ENCODE measurements around the gene PGAM5. TPM values are rescaled to one million over a fixed set of nuclear protein-coding genes. Genes with fewer than 3 reads are reported as not detected.

PGAM5 gene
- total RNA-seq, 3 donors from 2014 or later (not counting 1 experiment from before 2014, with no cell fraction given), result 19.7 to 30.2 (median 21.9) TPM

DNA sequence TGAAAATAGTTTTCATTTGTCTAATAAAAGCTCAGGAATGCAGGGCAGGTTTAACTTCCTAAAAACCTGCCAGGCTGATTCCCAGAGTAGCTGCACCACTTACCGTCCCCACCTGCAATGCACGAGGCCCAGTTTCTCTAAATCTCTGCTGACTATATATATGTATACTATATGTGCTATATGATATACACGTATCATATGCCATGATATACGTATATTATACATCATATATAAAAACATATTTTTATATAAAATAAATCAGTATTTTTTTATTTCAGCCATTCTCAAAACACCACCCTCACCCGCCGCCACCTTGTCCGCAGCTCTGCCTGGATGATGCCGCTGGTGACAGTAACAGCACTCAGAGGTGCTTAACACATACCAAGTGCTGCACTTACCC is 48.7 kb downstream of the PGAM5 start:
- H3K27ac Mint-ChIP-seq, result peak overlapping the region in 1 of 2 donors; percentile 95
- Histone ChIP-seq H3K27ac (ENCODE audit: low read length) (no peak overlapping the region), H3K36me3 (ENCODE audit: control insufficient read depth, insufficient read depth, low read length) (peaks cover 7% of the 10 kb centered on the region), H3K27me3 (ENCODE audit: control insufficient read depth, insufficient read depth, low read length) (no peaks in the 10 kb centered on the region), H3K9me3 (ENCODE audit: control insufficient read depth, insufficient read depth, low read length) (no peaks in the 10 kb centered on the region), H3K4me3 (ENCODE audit: low read length) (no peak overlapping the region), H3K4me1 (ENCODE audit: control insufficient read depth, insufficient read depth, low read length) (peaks cover 22% of the 10 kb centered on the region)
- H3K9me3 Mint-ChIP-seq, result no peaks in the 10 kb centered on the region
- TF ChIP-seq, protein P1, sequence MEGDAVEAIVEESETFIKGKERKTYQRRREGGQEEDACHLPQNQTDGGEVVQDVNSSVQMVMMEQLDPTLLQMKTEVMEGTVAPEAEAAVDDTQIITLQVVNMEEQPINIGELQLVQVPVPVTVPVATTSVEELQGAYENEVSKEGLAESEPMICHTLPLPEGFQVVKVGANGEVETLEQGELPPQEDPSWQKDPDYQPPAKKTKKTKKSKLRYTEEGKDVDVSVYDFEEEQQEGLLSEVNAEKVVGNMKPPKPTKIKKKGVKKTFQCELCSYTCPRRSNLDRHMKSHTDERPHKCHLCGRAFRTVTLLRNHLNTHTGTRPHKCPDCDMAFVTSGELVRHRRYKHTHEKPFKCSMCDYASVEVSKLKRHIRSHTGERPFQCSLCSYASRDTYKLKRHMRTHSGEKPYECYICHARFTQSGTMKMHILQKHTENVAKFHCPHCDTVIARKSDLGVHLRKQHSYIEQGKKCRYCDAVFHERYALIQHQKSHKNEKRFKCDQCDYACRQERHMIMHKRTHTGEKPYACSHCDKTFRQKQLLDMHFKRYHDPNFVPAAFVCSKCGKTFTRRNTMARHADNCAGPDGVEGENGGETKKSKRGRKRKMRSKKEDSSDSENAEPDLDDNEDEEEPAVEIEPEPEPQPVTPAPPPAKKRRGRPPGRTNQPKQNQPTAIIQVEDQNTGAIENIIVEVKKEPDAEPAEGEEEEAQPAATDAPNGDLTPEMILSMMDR (IDR thresholded peaks at IDR 0.05), result no peak
- H3K36me3 Mint-ChIP-seq, result no peaks in the 10 kb centered on the region
- no peak for DNase-seq
- peaks cover 17 to 19% of the 10 kb centered on the region in 2 donors for H3K4me1 Mint-ChIP-seq
- 96% methylated on average over 4 of the region's 8 CpGs for WGBS (ENCODE audit: insufficient coverage)
- H3K4me3 Mint-ChIP-seq, result no peak overlapping the region
- intact Hi-C loops (cut with micrococcal nuclease), result no loop called here
- no peak for ATAC-seq
- H3K27me3 Mint-ChIP-seq (ENCODE audit: low read depth in 2 of 2), result no peaks in the 10 kb centered on the region

DNA sequence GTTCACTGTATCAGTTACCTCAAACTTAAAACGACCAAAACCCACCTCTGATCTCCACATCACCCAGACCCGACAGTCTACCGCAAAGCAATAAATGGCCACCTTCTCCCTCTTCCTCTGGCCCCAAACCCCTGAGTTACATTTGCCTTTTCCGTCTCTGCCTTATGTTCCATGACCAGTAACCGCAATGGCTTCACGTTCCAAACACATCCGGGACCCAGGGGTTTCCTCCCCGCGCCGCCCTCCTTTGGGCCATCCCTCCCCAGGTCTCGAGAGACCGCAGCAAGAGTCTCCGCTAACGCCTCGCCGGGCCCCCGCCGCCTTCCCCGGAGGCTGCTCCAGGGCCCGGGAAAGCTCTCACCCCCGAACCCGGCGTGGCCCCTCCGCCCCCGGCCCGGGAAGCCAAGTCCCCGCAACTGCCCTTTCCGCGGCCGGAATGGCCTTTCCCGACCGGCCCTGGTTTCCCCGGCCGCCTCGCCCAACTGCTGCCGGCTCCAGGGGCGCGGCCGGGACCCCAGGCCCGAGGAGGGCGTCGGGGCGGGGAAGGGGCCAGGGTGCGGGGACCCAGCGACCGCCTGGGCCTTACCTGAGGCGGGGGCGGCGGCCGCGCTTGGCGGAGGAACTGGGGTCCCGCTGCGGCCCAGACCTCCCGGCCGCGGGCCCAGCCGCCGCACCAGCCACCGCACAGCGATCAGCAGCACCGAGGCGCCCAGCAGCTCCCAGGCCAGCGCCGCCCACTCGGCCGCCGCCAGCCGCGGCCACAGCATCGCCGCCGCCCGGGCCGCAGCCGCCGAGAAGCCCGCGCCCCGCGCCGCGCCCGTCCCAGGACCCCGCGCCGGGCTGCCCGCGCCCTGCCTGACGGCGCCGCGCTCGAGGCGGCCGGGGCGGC is 50.6 kb downstream of the PGAM5 start, which contains the start of gene ANKLE2:
Gene ANKLE2 (minus strand): TSS at position 801 of the 889 bp plus-strand sequence. CDS start 34 bp downstream, at position 767.
- Histone ChIP-seq H3K36me3 (ENCODE audit: control insufficient read depth, insufficient read depth, low read length) (no peaks in the 10 kb centered on the region), H3K4me1 (ENCODE audit: control insufficient read depth, insufficient read depth, low read length) (peaks cover 32% of the 10 kb centered on the region), H3K27ac (ENCODE audit: low read length) (peak within 1 kb of the TSS; percentile 94), H3K27me3 (ENCODE audit: control insufficient read depth, insufficient read depth, low read length) (no peaks in the 10 kb centered on the region), H3K4me3 (ENCODE audit: low read length) (peak within 1 kb of the TSS; percentile 94), H3K9me3 (ENCODE audit: control insufficient read depth, insufficient read depth, low read length) (no peaks in the 10 kb centered on the region)
- TF ChIP-seq, protein P1 (IDR thresholded peaks at IDR 0.05), result no peak
- intact Hi-C loops (cut with micrococcal nuclease), result loop anchor here (10.0 kb wide), 1 partner anchor 54 kb away; no protein-coding TSS in a partner anchor
- Mint-ChIP-seq H3K27me3 (ENCODE audit: low read depth in 2 of 2) (no peaks in the 10 kb centered on the region), H3K36me3 (no peaks in the 10 kb centered on the region), H3K9me3 (no peaks in the 10 kb centered on the region), H3K4me1 (peaks cover 23 to 27% of the 10 kb centered on the region in 2 donors), H3K4me3 (peak within 1 kb of the TSS; percentile 93), H3K27ac (peak within 1 kb of the TSS; percentile 91 to 95)
- ATAC-seq, result peak; percentile 65 to 77 (median 68)
- peak; percentile 47 to 73 for DNase-seq
- WGBS (ENCODE audit: insufficient coverage), result under 1% methylated on average over 97 of the region's 97 CpGs

DNA sequence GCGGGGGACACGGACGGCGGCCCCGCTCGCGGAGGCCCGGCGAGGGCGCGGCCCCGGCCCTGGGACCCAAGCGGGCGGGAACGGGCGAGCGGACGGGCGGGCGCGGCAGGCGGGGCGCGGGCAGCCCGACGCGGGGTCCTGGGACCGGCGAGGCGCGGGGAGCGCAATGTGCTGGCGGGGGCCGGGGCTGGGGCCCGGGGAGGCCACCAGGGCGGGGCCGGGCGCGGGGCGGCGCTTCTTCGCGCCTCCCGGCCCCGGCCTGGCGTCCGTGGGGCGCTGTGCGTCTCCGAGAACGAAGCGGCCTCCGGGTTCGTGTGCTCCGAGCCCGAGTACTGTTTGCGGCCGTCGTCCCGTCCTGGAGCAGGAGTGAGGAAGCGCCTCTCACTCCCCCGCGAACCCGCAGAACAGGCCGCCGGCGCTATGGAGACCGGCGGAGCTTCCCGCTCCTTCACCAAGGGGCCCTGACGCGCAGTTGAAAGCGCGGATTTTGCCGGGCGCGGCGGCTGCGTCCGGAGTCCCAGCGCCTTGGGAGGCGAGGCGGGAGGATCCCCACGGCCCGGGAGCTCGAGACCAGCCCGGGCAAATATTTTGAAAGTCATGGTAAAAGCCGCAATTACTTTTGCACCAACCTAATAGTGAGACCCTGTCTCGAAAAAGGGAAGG is 51.4 kb downstream of the PGAM5 start:
- H3K36me3 Mint-ChIP-seq, result no peaks in the 10 kb centered on the region
- peaks cover 32% of the 10 kb centered on the region for H3K4me1 ChIP-seq (ENCODE audit: control insufficient read depth, insufficient read depth, low read length)
- TF ChIP-seq, protein P1 (IDR thresholded peaks at IDR 0.05), result no peak
- H3K4me3 Mint-ChIP-seq, result peak overlapping the region; percentile 74
- WGBS (ENCODE audit: insufficient coverage), result under 1% methylated on average over 89 of the region's 89 CpGs
- peak overlapping the region; percentile 94 for H3K4me3 ChIP-seq (ENCODE audit: low read length)
- ATAC-seq (peak; percentile 90 to 98 (median 94)), DNase-seq (peak; percentile 82 to 93)
- intact Hi-C loops (cut with micrococcal nuclease), result loop anchor here (10.0 kb wide), 1 partner anchor 53 kb away; no protein-coding TSS in a partner anchor
- no peaks in the 10 kb centered on the region for H3K27me3 Mint-ChIP-seq (ENCODE audit: low read depth in 2 of 2)
- H3K27ac ChIP-seq (ENCODE audit: low read length), result peak overlapping the region; percentile 94
- no peaks in the 10 kb centered on the region for H3K36me3 ChIP-seq (ENCODE audit: control insufficient read depth, insufficient read depth, low read length)
- H3K9me3 Mint-ChIP-seq, result no peaks in the 10 kb centered on the region
- H3K27ac Mint-ChIP-seq, result peak overlapping the region; percentile 31 to 60
- no peaks in the 10 kb centered on the region for H3K27me3 ChIP-seq (ENCODE audit: control insufficient read depth, insufficient read depth, low read length)
- no peaks in the 10 kb centered on the region for H3K9me3 ChIP-seq (ENCODE audit: control insufficient read depth, insufficient read depth, low read length)
- peaks cover 20 to 27% of the 10 kb centered on the region in 2 donors for H3K4me1 Mint-ChIP-seq
